Naive thymus-derived CD4-positive, alpha-beta T cell (primary cell): ENCODE data around the gene LRP4. TPM values are rescaled to one million over a fixed set of nuclear protein-coding genes. Genes with fewer than 3 reads are reported as not detected.

Experiments used
- ATAC-seq: fragments of 150-1000 bp; cut with Tn5 transposase; 2 replicates; pipeline ENCODE4 v1.10.0; 2021; ENCODE audit warnings: mild to moderate bottlenecking, moderate library complexity
- CTCF ChIA-PET: fragments of 350-600 bp; sonication (Branson Sonifier 250); formaldehyde crosslinking; loops from one replicate; lab custom pipeline; 2021; ENCODE audit warnings: antibody characterized with exemption; lab: Charles Lee
- POLR2A ChIA-PET: fragments of 350-600 bp; sonication (Branson Sonifier 250); formaldehyde crosslinking; loops from one replicate; lab custom pipeline; 2021; ENCODE audit warnings: antibody characterized with exemption, inconsistent platforms; lab: Charles Lee
- DNase-seq, 9 donors: peaks; one replicate each; pipeline versions ENCODE4 v3.0.0 to v3.0.0-alpha.2; 2020 to 2022; ENCODE audit warnings: mixed read lengths in 1 of 9
- H3K27ac ChIP-seq: one replicate; pipeline ENCODE4 v1.7.0; 2013; ENCODE audit warnings: mild to moderate bottlenecking, low read depth, low read length, moderate library complexity
- H3K27me3 ChIP-seq, 2 donors: one replicate each; pipeline ENCODE4 v1.7.0; 2013; ENCODE audit warnings: low read length in 2 of 2, mild to moderate bottlenecking in 2 of 2, moderate library complexity in 2 of 2; ENCODE audit not compliant: control insufficient read depth in 2 of 2, insufficient read depth in 2 of 2
- H3K36me3 ChIP-seq, 3 experiments: 1 replicate in 2 of 3; 2 replicates in 1 of 3; pipeline ENCODE4 v1.7.0; 2013; ENCODE audit warnings: low read length in 3 of 3, mild to moderate bottlenecking in 3 of 3, moderate library complexity in 1 of 3; ENCODE audit not compliant: insufficient read depth in 3 of 3, control insufficient read depth in 2 of 3
- H3K4me1 ChIP-seq, 2 donors: one replicate each; pipeline ENCODE4 v1.7.0; 2013; ENCODE audit warnings: low read length in 2 of 2, mild to moderate bottlenecking in 2 of 2, moderate library complexity in 1 of 2; ENCODE audit not compliant: control insufficient read depth in 2 of 2, insufficient read depth in 2 of 2
- H3K4me3 ChIP-seq: 2 replicates; pipeline ENCODE4 v1.7.0; 2013; ENCODE audit warnings: mild to moderate bottlenecking, low read length
- H3K9me3 ChIP-seq, 3 experiments: 1 replicate in 2 of 3; 2 replicates in 1 of 3; pipeline ENCODE4 v1.7.0; 2013; ENCODE audit warnings: low read length in 3 of 3; ENCODE audit not compliant: control insufficient read depth in 2 of 3
- H3K27ac Mint-ChIP-seq, 9 donors: one replicate each; pipeline ENCODE4 v1.8.0; 2020 to 2022; ENCODE audit warnings: mixed read lengths in 9 of 9, mild to moderate bottlenecking in 8 of 9, moderate library complexity in 5 of 9, inconsistent platforms in 2 of 9
- H3K27me3 Mint-ChIP-seq, 5 donors: one replicate each; pipeline ENCODE4 v1.8.0; 2021 to 2022; ENCODE audit warnings: mixed read lengths in 5 of 5, mild to moderate bottlenecking in 1 of 5
- H3K36me3 Mint-ChIP-seq, 5 donors: one replicate each; pipeline ENCODE4 v1.8.0; 2020 to 2022; ENCODE audit warnings: mixed read lengths in 5 of 5, mild to moderate bottlenecking in 3 of 5, inconsistent platforms in 1 of 5
- H3K4me1 Mint-ChIP-seq, 7 donors: one replicate each; pipeline ENCODE4 v1.8.0; 2020 to 2022; ENCODE audit warnings: mixed read lengths in 7 of 7, mild to moderate bottlenecking in 3 of 7, inconsistent platforms in 1 of 7
- H3K4me3 Mint-ChIP-seq, 10 donors: one replicate each; pipeline ENCODE4 v1.8.0; 2020 to 2022; ENCODE audit warnings: mild to moderate bottlenecking in 10 of 10, mixed read lengths in 10 of 10, moderate library complexity in 6 of 10, inconsistent platforms in 2 of 10
- H3K9me3 Mint-ChIP-seq, 11 donors: one replicate each; pipeline ENCODE4 v1.8.0; 2020 to 2022; ENCODE audit warnings: mixed read lengths in 11 of 11, mild to moderate bottlenecking in 4 of 11, inconsistent platforms in 1 of 11, moderate library complexity in 1 of 11
- intact Hi-C, 2 donors: fragments of 100-400 bp; cut with micrococcal nuclease; formaldehyde crosslinking; loops; one replicate each; pipeline ENCODE4 v1.15.1; 2023
- polyA plus RNA-seq, 2 donors: library from polyadenylated mRNA; unstranded; fragments of 300-500 nt; fragmentation: Illumina TruSeq; gene quantifications; one replicate each; pipeline ENCODE4 v1.2.3, GENCODE V29; 2021
- total RNA-seq, 6 experiments: library from RNA in 5 of 6; stranded (reverse) in 5 of 6; gene quantifications; 1 replicate in 5 of 6; 2 replicates in 1 of 6; pipeline ENCODE4 v1.2.3 and lab custom pipeline; 2021 to 2026

LRP4 gene
- total and polyA plus RNA-seq, 7 experiments from 2014 or later, result not detected

GRCh38 chr11:46948378-46949131 lies 30.2 kb upstream of the LRP4 start:
- Histone ChIP-seq H3K4me1 (no peaks in the 10 kb centered on the region), H3K27ac (no peak overlapping the region), H3K4me3 (no peak overlapping the region), H3K36me3 (no peaks in the 10 kb centered on the region), H3K9me3 (no peaks in the 10 kb centered on the region), H3K27me3 (no peaks in the 10 kb centered on the region)
- no peaks in the 10 kb centered on the region for H3K9me3 Mint-ChIP-seq
- no peak overlapping the region for H3K4me3 Mint-ChIP-seq
- ATAC-seq (no peak), DNase-seq (no peak)
- ChIA-PET CTCF (no interaction called here), POLR2A (no interaction called here)
- peaks cover 0 to 14% (median 5%) of the 10 kb centered on the region in 5 donors for H3K36me3 Mint-ChIP-seq
- no peaks in the 10 kb centered on the region for H3K27me3 Mint-ChIP-seq
- H3K4me1 Mint-ChIP-seq, result peaks cover 6 to 16% (median 11%) of the 10 kb centered on the region in 7 donors
- H3K27ac Mint-ChIP-seq, result no peak overlapping the region
- intact Hi-C loops, result no loop called here

- Mint-ChIP-seq H3K36me3 (peaks cover 0 to 15% (median 0%) of the 10 kb centered on the region in 5 donors), H3K27ac (peak overlapping the region in 1 of 9 donors; percentile 13), H3K27me3 (no peaks in the 10 kb centered on the region), H3K9me3 (no peaks in the 10 kb centered on the region), H3K4me3 (no peak overlapping the region), H3K4me1 (peaks cover under 1 to 8% (median 6%) of the 10 kb centered on the region in 7 donors)
- Histone ChIP-seq H3K36me3 (no peaks in the 10 kb centered on the region), H3K4me1 (no peaks in the 10 kb centered on the region), H3K4me3 (no peak overlapping the region), H3K27ac (no peak overlapping the region), H3K9me3 (no peaks in the 10 kb centered on the region), H3K27me3 (no peaks in the 10 kb centered on the region)
- DNase-seq (no peak), ATAC-seq (no peak)
- CTCF ChIA-PET, result no interaction called here
- intact Hi-C loops, result no loop called here
- POLR2A ChIA-PET, result interaction anchor here (0.7 kb wide), 1 partner anchor 26 kb away, joined by 3 read pairs; no protein-coding TSS in a partner anchor
Measured at GRCh38 chr11:46947399-46948077, 29.2 kb upstream of the LRP4 start.

DNA sequence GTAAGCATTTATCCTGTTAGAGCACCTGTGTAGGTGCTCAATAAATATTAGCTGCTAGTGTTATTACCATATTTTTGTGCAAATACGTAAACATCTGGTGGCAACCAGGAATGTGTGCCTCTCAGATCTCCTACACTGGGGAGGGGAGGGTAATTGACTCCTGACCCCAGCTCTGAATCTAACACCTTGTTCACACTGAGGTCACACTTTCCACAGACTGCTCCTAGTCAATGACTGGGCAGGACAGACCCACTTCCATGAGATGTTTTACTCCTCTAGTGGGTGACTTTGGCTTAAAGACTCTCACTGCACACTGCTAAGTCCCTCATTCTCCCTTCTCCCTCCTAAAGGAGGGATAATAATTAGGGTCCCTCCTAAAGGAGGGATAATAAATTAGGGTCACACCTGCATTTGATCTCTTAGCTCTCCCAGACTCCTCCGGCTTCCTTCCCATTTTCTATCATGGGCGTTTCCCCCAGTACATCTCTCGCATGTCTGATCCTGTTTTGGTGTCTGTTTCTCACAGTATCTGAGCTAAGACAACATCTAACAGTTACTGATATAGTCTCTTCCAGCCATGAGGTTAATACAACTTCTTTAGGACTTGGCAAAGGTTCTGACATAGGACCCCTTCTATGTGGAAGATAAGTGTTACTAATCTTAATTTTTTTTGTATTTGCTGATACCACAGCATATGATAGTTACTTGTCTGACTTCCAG lies 26.2 kb upstream of the LRP4 start:
- no peaks in the 10 kb centered on the region for H3K27me3 ChIP-seq
- Mint-ChIP-seq H3K4me3 (no peak overlapping the region), H3K27me3 (no peaks in the 10 kb centered on the region), H3K27ac (no peak overlapping the region), H3K4me1 (peaks cover 0 to 4% (median 0%) of the 10 kb centered on the region in 7 donors), H3K9me3 (no peaks in the 10 kb centered on the region), H3K36me3 (peaks cover 0 to 20% (median 0%) of the 10 kb centered on the region in 5 donors)
- intact Hi-C loops, result no loop called here
- ATAC-seq (no peak), DNase-seq (no peak)
- no peak overlapping the region for H3K4me3 ChIP-seq
- no peaks in the 10 kb centered on the region for H3K9me3 ChIP-seq
- H3K27ac ChIP-seq, result no peak overlapping the region
- CTCF ChIA-PET, result no interaction called here
- POLR2A ChIA-PET, result no interaction called here
- H3K4me1 ChIP-seq, result no peaks in the 10 kb centered on the region
- H3K36me3 ChIP-seq, result no peaks in the 10 kb centered on the region

GRCh38 chr11:46942172-46942571 lies 23.8 kb upstream of the LRP4 start:
- Histone ChIP-seq H3K4me3 (no peak overlapping the region), H3K9me3 (no peaks in the 10 kb centered on the region), H3K36me3 (no peaks in the 10 kb centered on the region), H3K27ac (no peak overlapping the region), H3K4me1 (peaks cover 0 to under 1% of the 10 kb centered on the region in 2 donors), H3K27me3 (no peaks in the 10 kb centered on the region)
- Mint-ChIP-seq H3K9me3 (no peaks in the 10 kb centered on the region), H3K27ac (no peak overlapping the region), H3K4me3 (no peak overlapping the region), H3K36me3 (peaks cover 0 to 17% (median 0%) of the 10 kb centered on the region in 5 donors), H3K4me1 (peaks cover 0 to 7% (median 4%) of the 10 kb centered on the region in 7 donors), H3K27me3 (no peaks in the 10 kb centered on the region)
- no peak for ATAC-seq
- intact Hi-C loops, result no loop called here
- no peak for DNase-seq
- ChIA-PET POLR2A (no interaction called here), CTCF (interaction anchor here (1.1 to 1.2 kb wide), 2 partner anchors 16 to 211 kb away, joined by 3 read pairs; no protein-coding TSS in a partner anchor)

GRCh38 chr11:46936138-46937110 lies 18.1 kb upstream of the LRP4 start, which contains the start of gene CSTPP1:
TSS of gene CSTPP1 (plus strand) at chr11:46936761. CDS start at chr11:46936806, 45 bp downstream.
- DNase-seq (peak; percentile 80 to 92 (median 89)), ATAC-seq (peak; percentile 99)
- H3K27me3 ChIP-seq, result no peaks in the 10 kb centered on the region
- H3K4me1 ChIP-seq, result peaks cover 0 to 11% of the 10 kb centered on the region in 2 donors
- H3K9me3 ChIP-seq, result no peaks in the 10 kb centered on the region
- CTCF ChIA-PET, result interaction anchor here (1.3 to 2.0 kb wide), 2 partner anchors 216 to 218 kb away, joined by 6 to 7 read pairs; no protein-coding TSS in a partner anchor
- Mint-ChIP-seq H3K4me1 (peaks cover 5 to 24% (median 21%) of the 10 kb centered on the region in 7 donors), H3K27ac (peak within 1 kb of the TSS; percentile 89 to 98 (median 92)), H3K4me3 (peak within 1 kb of the TSS; percentile 86 to 100 (median 92)), H3K9me3 (peaks cover 0 to 3% (median 0%) of the 10 kb centered on the region in 11 donors), H3K27me3 (peaks cover 8 to 19% (median 9%) of the 10 kb centered on the region in 5 donors), H3K36me3 (peaks cover 0 to 5% (median 0%) of the 10 kb centered on the region in 5 donors)
- POLR2A ChIA-PET, result interaction anchor here (0.8 to 1.5 kb wide), 6 partner anchors 12 to 642 kb away, joined by 3 to 7 read pairs (median 3); partner anchors contain the start of genes ACP2, KBTBD4 and NDUFS3
- H3K4me3 ChIP-seq, result peak within 1 kb of the TSS; percentile 76
- peak within 1 kb of the TSS; percentile 72 for H3K27ac ChIP-seq
- H3K36me3 ChIP-seq, result no peaks in the 10 kb centered on the region
- intact Hi-C loops, result loop anchor here (1.0 to 10.0 kb wide), 17 partner anchors 16 to 1019 kb away; partner anchors contain the start of genes ARHGAP1 (in 2 of the 2), KBTBD4 (in 2 of the 2), SLC39A13 (in 2 of the 2) and ACP2 (in 1 of the 2)
